Smooth muscle cell (in vitro differentiated cells): ENCODE data around the gene CPO. TPM values are rescaled to one million over a fixed set of nuclear protein-coding genes. Genes with fewer than 3 reads are reported as not detected.

ENCODE experiments used
- DNase-seq: peaks from one replicate; lab custom pipeline; 2025; ENCODE audit not compliant: unreplicated experiment; lab: John Stamatoyannopoulos, UW
- H2AFZ ChIP-seq: fragments of 200-600 bp; sonication (generic); 2 replicates; pipeline ENCODE4 v1.6.0; 2016; ENCODE audit warnings: antibody characterized with exemption, low read depth, mild to moderate bottlenecking
- H3F3A ChIP-seq: fragments of 200-600 bp; sonication (generic); 2 replicates; pipeline ENCODE4 v1.6.0; 2017; ENCODE audit warnings: antibody characterized with exemption, low read depth
- H3K27ac ChIP-seq: fragments of 200-600 bp; sonication (generic); 2 replicates; pipeline ENCODE4 v1.5.1; 2016; ENCODE audit warnings: low read depth, mild to moderate bottlenecking
- H3K27me3 ChIP-seq: fragments of 200-600 bp; sonication (generic); 2 replicates; pipeline ENCODE4 v1.6.1; 2016; ENCODE audit warnings: low read depth, mild to moderate bottlenecking
- H3K36me3 ChIP-seq: fragments of 200-600 bp; sonication (generic); 2 replicates; pipeline ENCODE4 v1.5.1; 2016; ENCODE audit warnings: low read depth
- H3K4me1 ChIP-seq: fragments of 200-600 bp; sonication (generic); 2 replicates; pipeline ENCODE4 v1.5.1; 2016; ENCODE audit warnings: low read depth
- H3K4me2 ChIP-seq: fragments of 200-600 bp; sonication (generic); 2 replicates; pipeline ENCODE4 v1.6.0; 2016; ENCODE audit warnings: mild to moderate bottlenecking
- H3K4me3 ChIP-seq: fragments of 200-600 bp; sonication (generic); 2 replicates; pipeline ENCODE4 v1.5.1; 2016; ENCODE audit warnings: mild to moderate bottlenecking
- H3K79me2 ChIP-seq: fragments of 200-600 bp; sonication (generic); 2 replicates; pipeline ENCODE4 v1.6.0; 2016; ENCODE audit warnings: low read depth, mild to moderate bottlenecking
- H3K9ac ChIP-seq: fragments of 200-600 bp; sonication (generic); 2 replicates; pipeline ENCODE4 v1.6.0; 2016; ENCODE audit warnings: low read depth
- H3K9me3 ChIP-seq: fragments of 200-600 bp; sonication (generic); replicated peaks from 2 replicates; pipeline ENCODE4 v1.5.1; 2016; ENCODE audit warnings: low read depth
- H4K20me1 ChIP-seq: fragments of 200-600 bp; sonication (generic); 2 replicates; pipeline ENCODE4 v1.6.0; 2016; ENCODE audit warnings: low read depth
- WGBS: methylation state at CpG from one replicate; pipeline ENCODE4 v1.1.7; 2016; ENCODE audit warnings: low lambda C conversion rate; 5-methylcytosine and 5-hydroxymethylcytosine counted together
- polyA plus RNA-seq: library from polyadenylated mRNA; unstranded; fragments of >200 nt; fragmentation: Nextera tagmentation; extraction: Ambion mirVana; gene quantifications from 2 replicates; pipeline ENCODE4 v1.2.1, GENCODE V29; 2016
- total RNA-seq: library from RNA; depleted of rRNA; stranded (reverse); fragments of >200 nt; gene quantifications from 2 replicates; pipeline ENCODE4 v1.2.3, GENCODE V29; 2014
- TF ChIP-seq, protein P1 (sequence below): fragments of 200-600 bp; sonication (generic); IDR thresholded peaks from 2 replicates; pipeline ENCODE4 v1.5.1; 2017; ENCODE audit warnings: borderline replicate concordance, mild to moderate bottlenecking, antibody characterized with exemption; ENCODE audit not compliant: insufficient read depth, poor library complexity, severe bottlenecking

Gene CPO
- total and polyA plus RNA-seq, 2 experiments from 2014 or later = not detected

DNA sequence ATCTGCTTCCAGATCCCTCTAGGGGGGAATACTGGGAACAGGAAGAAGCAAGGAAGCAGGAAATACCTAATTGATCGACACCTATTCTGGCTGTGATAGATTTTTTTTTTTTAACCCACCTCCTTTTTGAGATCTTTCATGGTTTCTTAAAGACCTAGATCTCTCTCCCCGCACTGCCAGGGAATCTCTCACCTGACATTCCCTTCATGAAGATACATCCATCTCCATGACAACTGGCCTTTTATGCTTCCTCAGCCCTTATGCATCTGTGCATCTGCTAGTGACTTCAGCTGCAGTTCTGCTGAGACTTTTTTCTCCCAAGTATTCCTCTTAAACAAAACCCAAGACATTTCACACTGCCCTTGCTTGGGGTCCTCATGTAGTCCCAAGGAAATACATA, 21.1 kb upstream of the CPO start:
- TF ChIP-seq, protein P1, sequence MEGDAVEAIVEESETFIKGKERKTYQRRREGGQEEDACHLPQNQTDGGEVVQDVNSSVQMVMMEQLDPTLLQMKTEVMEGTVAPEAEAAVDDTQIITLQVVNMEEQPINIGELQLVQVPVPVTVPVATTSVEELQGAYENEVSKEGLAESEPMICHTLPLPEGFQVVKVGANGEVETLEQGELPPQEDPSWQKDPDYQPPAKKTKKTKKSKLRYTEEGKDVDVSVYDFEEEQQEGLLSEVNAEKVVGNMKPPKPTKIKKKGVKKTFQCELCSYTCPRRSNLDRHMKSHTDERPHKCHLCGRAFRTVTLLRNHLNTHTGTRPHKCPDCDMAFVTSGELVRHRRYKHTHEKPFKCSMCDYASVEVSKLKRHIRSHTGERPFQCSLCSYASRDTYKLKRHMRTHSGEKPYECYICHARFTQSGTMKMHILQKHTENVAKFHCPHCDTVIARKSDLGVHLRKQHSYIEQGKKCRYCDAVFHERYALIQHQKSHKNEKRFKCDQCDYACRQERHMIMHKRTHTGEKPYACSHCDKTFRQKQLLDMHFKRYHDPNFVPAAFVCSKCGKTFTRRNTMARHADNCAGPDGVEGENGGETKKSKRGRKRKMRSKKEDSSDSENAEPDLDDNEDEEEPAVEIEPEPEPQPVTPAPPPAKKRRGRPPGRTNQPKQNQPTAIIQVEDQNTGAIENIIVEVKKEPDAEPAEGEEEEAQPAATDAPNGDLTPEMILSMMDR = no peak
- WGBS = 54% methylated on average over 2 of the region's 2 CpGs
- DNase-seq = no peak
- Histone ChIP-seq H4K20me1 (no peaks in the 10 kb centered on the region), H3K79me2 (no peaks in the 10 kb centered on the region), H3K4me1 (no peaks in the 10 kb centered on the region), H3K4me3 (no peak overlapping the region), H2AFZ (no peak overlapping the region), H3K36me3 (no peaks in the 10 kb centered on the region), H3K4me2 (no peak overlapping the region), H3K9ac (no peak overlapping the region), H3K27ac (no peak overlapping the region), H3K27me3 (peaks cover 3% of the 10 kb centered on the region), H3F3A (no peaks in the 10 kb centered on the region), H3K9me3 (no peaks in the 10 kb centered on the region)

DNA sequence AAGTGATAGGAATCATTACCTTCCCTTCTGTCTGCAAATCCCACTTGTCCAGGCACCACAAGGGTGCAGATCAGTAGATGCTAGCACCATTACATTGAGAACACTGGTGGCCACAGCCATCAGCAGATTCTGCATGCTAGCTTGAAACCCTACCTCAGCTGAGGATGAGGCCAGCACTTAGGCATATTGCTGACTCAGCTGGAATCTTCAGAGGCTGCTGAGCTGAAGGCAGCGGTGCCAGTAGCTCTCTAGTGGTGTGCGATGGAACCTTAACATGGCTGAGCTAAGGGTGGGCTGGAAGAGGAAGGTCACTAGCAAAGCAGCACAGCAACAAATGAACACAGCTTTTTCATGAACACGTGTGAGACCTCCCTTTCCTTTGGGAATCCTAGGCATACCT, 19.0 kb upstream of the CPO start:
- Histone ChIP-seq H3K4me2 (no peak overlapping the region), H3K9me3 (no peaks in the 10 kb centered on the region), H3K27ac (no peak overlapping the region), H3K4me1 (no peaks in the 10 kb centered on the region), H3K27me3 (peaks cover 3% of the 10 kb centered on the region), H3F3A (no peaks in the 10 kb centered on the region), H3K9ac (no peak overlapping the region), H2AFZ (no peak overlapping the region), H4K20me1 (no peaks in the 10 kb centered on the region), H3K36me3 (no peaks in the 10 kb centered on the region), H3K79me2 (no peaks in the 10 kb centered on the region), H3K4me3 (no peak overlapping the region)
- TF ChIP-seq, protein P1 = no peak
- no peak for DNase-seq
- 92% methylated on average over 3 of the region's 3 CpGs for whole genome bisulfite sequencing

DNA sequence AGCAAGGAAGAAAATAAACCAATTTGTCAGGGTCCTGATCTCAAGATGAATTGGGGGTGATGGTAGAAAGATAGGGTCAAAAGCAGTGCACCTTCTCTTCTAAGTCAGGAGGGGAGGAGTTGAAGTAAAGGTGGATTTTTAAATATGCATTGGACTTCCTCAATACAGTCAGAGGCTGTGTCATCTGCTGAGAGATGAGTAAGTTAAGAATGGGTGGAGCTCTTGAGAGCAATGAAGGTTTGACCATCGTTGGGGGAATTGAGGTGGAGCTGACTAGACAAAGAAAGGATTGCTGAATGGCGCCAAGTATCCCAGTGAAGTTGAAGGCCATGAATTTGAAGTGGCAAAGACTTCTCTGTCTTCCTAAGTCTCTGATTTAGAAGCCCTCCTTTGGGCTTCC, 18.4 kb upstream of the CPO start:
- TF ChIP-seq, protein P1 = no peak
- no peak overlapping the region for H3K27ac ChIP-seq
- no peak overlapping the region for H3K4me3 ChIP-seq
- WGBS = 84% methylated on average over 2 of the region's 2 CpGs
- no peak overlapping the region for H3K4me2 ChIP-seq
- no peak for DNase-seq
- H3F3A ChIP-seq = no peaks in the 10 kb centered on the region
- no peaks in the 10 kb centered on the region for H3K36me3 ChIP-seq
- no peaks in the 10 kb centered on the region for H3K9me3 ChIP-seq
- H2AFZ ChIP-seq = no peak overlapping the region
- peaks cover 3% of the 10 kb centered on the region for H3K27me3 ChIP-seq
- no peaks in the 10 kb centered on the region for H4K20me1 ChIP-seq
- no peak overlapping the region for H3K9ac ChIP-seq
- H3K79me2 ChIP-seq = no peaks in the 10 kb centered on the region
- H3K4me1 ChIP-seq = no peaks in the 10 kb centered on the region

DNA sequence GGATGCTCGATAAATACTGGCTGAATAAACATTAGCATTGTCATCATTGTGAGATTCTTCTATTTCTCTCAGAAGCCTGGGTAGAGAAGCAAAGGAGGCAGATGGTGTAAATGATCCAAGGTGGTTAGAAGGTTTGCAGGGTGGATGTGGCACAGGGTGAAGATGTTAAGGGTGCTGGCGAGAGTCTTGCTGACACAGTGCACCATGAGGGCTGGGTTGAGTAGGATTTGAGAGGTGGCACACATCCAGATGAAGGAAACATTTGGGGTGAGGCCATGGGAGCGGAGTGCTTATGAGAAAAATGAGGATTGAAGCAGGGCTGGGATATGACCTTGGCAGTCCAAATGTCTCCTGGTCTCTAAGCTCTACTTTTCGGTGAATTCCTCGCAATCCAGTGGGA, 17.8 kb upstream of the CPO start:
- Histone ChIP-seq H3K9me3 (no peaks in the 10 kb centered on the region), H3K27me3 (peaks cover 3% of the 10 kb centered on the region), H4K20me1 (no peaks in the 10 kb centered on the region), H3F3A (no peaks in the 10 kb centered on the region), H3K79me2 (no peaks in the 10 kb centered on the region), H3K36me3 (no peaks in the 10 kb centered on the region), H3K4me3 (no peak overlapping the region), H3K9ac (no peak overlapping the region), H3K27ac (no peak overlapping the region), H3K4me1 (no peaks in the 10 kb centered on the region), H3K4me2 (no peak overlapping the region), H2AFZ (no peak overlapping the region)
- WGBS = 92% methylated on average over 5 of the region's 5 CpGs
- TF ChIP-seq, protein P1 = no peak
- no peak for DNase-seq
